Body of pancreas (tissue), 4 donors: Measurements from ENCODE around the gene SAPCD1. TPM values are rescaled to one million over a fixed set of nuclear protein-coding genes. Genes with fewer than 3 reads are reported as not detected.

Experiments
- ATAC-seq: fragments of 150-250 bp; one replicate; pipeline ENCODE4 v1.9.1; 2016
- DNase-seq, 4 donors: peaks; one replicate each; pipeline ENCODE4 v3.0.0-alpha.2; 2019
- H3K27ac ChIP-seq, 4 donors: fragments of 200-600 bp; sonication (generic); 1 replicate in 3 of 4; 2 replicates in 1 of 4; pipeline versions ENCODE4 v1.5.1 to v1.6.1; 2016 to 2019; ENCODE audit warnings: mild to moderate bottlenecking in 1 of 4, mixed read lengths in 1 of 4, moderate library complexity in 1 of 4
- H3K27me3 ChIP-seq, 2 donors: fragments of 200-600 bp; sonication (generic); one replicate each; pipeline ENCODE4 v1.6.0; 2016; ENCODE audit warnings: mild to moderate bottlenecking in 1 of 2
- H3K36me3 ChIP-seq, 2 donors: fragments of 200-600 bp; sonication (generic); replicated peaks in 1 of 2; 2 replicates each; pipeline ENCODE4 v1.5.1; 2016; ENCODE audit warnings: low read depth in 2 of 2; ENCODE audit not compliant: insufficient read depth in 1 of 2
- H3K4me1 ChIP-seq: fragments of 200-600 bp; sonication (generic); one replicate; pipeline ENCODE4 v1.6.0; 2016
- H3K4me3 ChIP-seq, 2 donors: fragments of 200-600 bp; sonication (generic); 1 replicate in 1 of 2; 2 replicates in 1 of 2; pipeline ENCODE4 v1.5.1; 2016 to 2019
- H3K9me3 ChIP-seq, 3 donors: fragments of 200-600 bp; sonication (generic); 1 replicate in 2 of 3; 2 replicates in 1 of 3; pipeline ENCODE4 v1.5.1; 2016
- POLR2A ChIP-seq, 3 donors: fragments of 450-650 bp; IDR thresholded peaks; one replicate each; pipeline ENCODE4 v1.6.1; 2016; ENCODE audit warnings: antibody characterized with exemption in 3 of 3, mild to moderate bottlenecking in 2 of 3
- WGBS, 2 donors: methylation state at CpG; one replicate each; pipeline ENCODE4 v1.1.5; 2017; 5-methylcytosine and 5-hydroxymethylcytosine counted together
- intact Hi-C: fragments of 100-400 bp; cut with DNase I; formaldehyde crosslinking; loops from one replicate; pipeline ENCODE4 v1.15.1; 2023
- total RNA-seq, 2 donors: library from RNA; depleted of rRNA; stranded (reverse); fragments of >200 nt; gene quantifications; one replicate each; pipeline ENCODE4 v1.1.0, GENCODE V29; 2016
- TF ChIP-seq, protein P1 (sequence below), 7 experiments: fragments of 450-650 bp in 4 of 7; fragments of 200-600 bp in 3 of 7; sonication (generic) in 3 of 7; IDR thresholded peaks; one replicate each; pipeline ENCODE4 v1.5.1; 2016 to 2019; ENCODE audit warnings: antibody characterized with exemption in 7 of 7

The SAPCD1 gene
- total RNA-seq, 2 donors from 2014 or later: 2.0 to 2.6 TPM

DNA sequence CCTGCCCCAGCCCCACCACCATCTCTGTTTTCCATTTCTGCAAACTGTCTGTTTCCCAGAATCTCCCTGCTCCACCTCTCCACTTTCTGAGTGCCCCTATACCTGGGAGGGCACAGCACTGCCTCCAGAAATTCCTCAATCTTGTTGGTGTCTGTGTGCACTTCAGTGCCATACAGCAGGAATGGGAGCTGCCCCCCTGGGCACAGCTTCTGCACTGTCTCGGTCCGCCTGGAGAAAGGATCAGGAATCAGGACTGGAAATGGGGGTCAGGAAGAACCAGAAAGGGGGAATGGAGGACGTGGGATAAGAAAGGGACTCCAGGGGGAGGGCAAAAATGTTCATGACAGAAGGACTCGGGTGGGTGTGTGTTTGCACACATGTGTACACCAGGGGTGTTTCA lies 28.7 kb upstream of the SAPCD1 start:
- intact Hi-C loops: no loop called here
- Histone ChIP-seq H3K36me3 (peaks cover 9 to 14% of the 10 kb centered on the region in 2 donors), H3K4me3 (no peak overlapping the region), H3K27ac (peak overlapping the region in 1 of 4 donors; percentile 91), H3K27me3 (no peaks in the 10 kb centered on the region), H3K9me3 (no peaks in the 10 kb centered on the region), H3K4me1 (peaks cover 63% of the 10 kb centered on the region)
- ATAC-seq: no peak
- WGBS, 2 donors: 81 to 82% methylated on average over 4 of the region's 4 CpGs
- DNase-seq: no peak
- TF ChIP-seq, protein P1, sequence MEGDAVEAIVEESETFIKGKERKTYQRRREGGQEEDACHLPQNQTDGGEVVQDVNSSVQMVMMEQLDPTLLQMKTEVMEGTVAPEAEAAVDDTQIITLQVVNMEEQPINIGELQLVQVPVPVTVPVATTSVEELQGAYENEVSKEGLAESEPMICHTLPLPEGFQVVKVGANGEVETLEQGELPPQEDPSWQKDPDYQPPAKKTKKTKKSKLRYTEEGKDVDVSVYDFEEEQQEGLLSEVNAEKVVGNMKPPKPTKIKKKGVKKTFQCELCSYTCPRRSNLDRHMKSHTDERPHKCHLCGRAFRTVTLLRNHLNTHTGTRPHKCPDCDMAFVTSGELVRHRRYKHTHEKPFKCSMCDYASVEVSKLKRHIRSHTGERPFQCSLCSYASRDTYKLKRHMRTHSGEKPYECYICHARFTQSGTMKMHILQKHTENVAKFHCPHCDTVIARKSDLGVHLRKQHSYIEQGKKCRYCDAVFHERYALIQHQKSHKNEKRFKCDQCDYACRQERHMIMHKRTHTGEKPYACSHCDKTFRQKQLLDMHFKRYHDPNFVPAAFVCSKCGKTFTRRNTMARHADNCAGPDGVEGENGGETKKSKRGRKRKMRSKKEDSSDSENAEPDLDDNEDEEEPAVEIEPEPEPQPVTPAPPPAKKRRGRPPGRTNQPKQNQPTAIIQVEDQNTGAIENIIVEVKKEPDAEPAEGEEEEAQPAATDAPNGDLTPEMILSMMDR (IDR thresholded peaks at IDR 0.05): no peak
- TF ChIP-seq POLR2A (IDR thresholded peaks at IDR 0.05): no peak

- intact Hi-C loops: no loop called here
- Histone ChIP-seq H3K27me3 (no peaks in the 10 kb centered on the region), H3K36me3 (peaks cover 9 to 14% of the 10 kb centered on the region in 2 donors), H3K4me1 (peaks cover 62% of the 10 kb centered on the region), H3K27ac (peak overlapping the region; percentile 86 to 93 (median 90)), H3K4me3 (no peak overlapping the region), H3K9me3 (no peaks in the 10 kb centered on the region)
- no peak for TF ChIP-seq POLR2A (IDR thresholded peaks at IDR 0.05)
- TF ChIP-seq, protein P1 (IDR thresholded peaks at IDR 0.05): no peak
- ATAC-seq (no peak), DNase-seq (no peak)
- WGBS, 2 donors: 59 to 81% methylated on average over 2 of the region's 2 CpGs
These were observed 28.1 kb upstream of the SAPCD1 start for GRCh38 chr6:31734247-31734820.

DNA sequence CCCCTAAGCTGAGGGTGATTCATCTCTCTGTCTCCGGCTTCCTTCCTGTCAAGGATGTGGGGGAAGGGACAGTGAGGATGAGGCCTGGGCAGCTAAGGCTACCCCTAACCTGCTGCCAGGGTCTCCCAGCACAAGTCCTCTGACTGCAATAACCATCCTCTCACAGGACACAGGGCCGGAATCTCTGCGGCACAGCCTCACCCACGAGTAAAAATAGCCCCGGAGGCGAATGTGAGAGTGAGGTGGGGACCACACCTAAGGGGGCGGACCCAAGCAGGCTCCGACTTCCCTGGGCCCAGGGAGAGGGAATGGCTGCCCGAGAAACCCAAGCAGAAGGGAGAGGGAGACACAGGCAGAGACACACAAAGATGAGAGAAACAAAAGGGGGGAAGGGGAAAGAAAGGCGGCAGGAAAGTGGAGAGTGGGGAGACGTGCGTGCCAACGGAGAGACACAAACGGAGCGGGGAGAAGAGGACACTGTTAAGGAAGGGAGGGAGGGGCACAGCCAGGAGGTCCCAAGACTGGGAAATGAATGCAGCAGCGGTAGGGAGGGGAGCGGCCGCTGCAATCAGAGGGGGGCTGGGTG lies 27.5 kb upstream of the SAPCD1 start:
- peak in 1 of 3 donors; percentile 25 for TF ChIP-seq POLR2A (IDR thresholded peaks at IDR 0.05)
- TF ChIP-seq, protein P1 (IDR thresholded peaks at IDR 0.05): no peak
- DNase-seq: peak in 3 of 4 donors; percentile 30 to 62 (median 50)
- Histone ChIP-seq H3K27me3 (no peaks in the 10 kb centered on the region), H3K4me1 (peaks cover 58% of the 10 kb centered on the region), H3K4me3 (peak overlapping the region; percentile 35 to 46), H3K36me3 (peaks cover 9 to 14% of the 10 kb centered on the region in 2 donors), H3K9me3 (no peaks in the 10 kb centered on the region), H3K27ac (peak overlapping the region; percentile 86 to 93 (median 90))
- intact Hi-C loops: no loop called here
- 17 to 40% methylated on average over 14 to 18 of the region's 18 CpGs for WGBS, 2 donors
- ATAC-seq: no peak

DNA sequence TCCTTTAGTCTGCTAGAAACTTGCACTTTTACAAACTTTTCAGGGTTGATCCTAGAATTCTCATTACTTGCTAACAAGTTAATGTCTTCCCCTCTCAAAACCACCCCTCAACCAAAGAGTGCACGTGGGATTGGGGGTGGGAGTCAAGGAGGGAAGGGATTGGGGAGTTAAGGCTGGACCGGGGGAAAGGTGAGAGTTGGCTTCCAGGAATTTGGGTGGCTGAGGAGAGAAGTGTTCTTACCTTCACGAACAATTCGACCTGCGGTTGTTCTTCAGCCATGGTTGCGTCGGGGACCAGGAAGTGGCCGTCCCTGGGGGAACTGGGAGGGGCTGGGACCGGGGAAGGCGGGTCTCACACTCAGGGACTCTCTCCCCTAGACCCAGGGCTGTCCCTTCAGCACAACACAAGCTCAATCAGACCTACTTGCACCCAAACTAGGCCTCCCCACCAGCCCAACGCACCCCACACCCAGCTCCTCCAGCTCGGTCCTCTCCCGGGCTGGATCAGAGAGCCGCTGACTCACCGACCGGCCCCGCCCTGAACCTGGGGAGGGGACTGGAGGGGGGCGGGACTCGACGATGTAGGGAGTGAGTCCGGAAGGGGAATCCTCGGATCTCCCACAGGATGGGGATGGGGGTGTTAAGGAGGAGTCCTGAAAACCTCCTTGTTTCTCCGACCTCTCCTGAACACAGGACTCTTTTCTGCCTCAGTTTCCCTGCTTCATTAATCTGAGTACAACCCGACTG lies 26.3 kb upstream of the SAPCD1 start, which contains the start of gene CLIC1:
Gene CLIC1 (minus strand): TSS at position 510 of the 747 bp plus-strand sequence. CDS start 230 bp downstream, at position 280.
- peak; percentile 72 to 93 (median 91) for TF ChIP-seq POLR2A (IDR thresholded peaks at IDR 0.05)
- TF ChIP-seq, protein P1 (IDR thresholded peaks at IDR 0.05): no peak
- Histone ChIP-seq H3K4me3 (peak within 1 kb of the TSS; percentile 35 to 46), H3K27ac (peak within 1 kb of the TSS; percentile 86 to 93 (median 90)), H3K4me1 (peaks cover 58% of the 10 kb centered on the region), H3K9me3 (no peaks in the 10 kb centered on the region), H3K36me3 (peaks cover 9 to 14% of the 10 kb centered on the region in 2 donors), H3K27me3 (no peaks in the 10 kb centered on the region)
- 0 to 1% methylated on average over 11 to 24 of the region's 24 CpGs for WGBS, 2 donors
- intact Hi-C loops: no loop called here
- ATAC-seq (peak; percentile 58), DNase-seq (peak; percentile 82 to 87 (median 84))
